NCI-H1048 (cell line): ENCODE results near the gene SYCN.

ENCODE experiments used
- DNase-seq: peaks from one replicate; lab custom pipeline; 2025; lab: John Stamatoyannopoulos, UW

SYCN gene

GRCh38 chr19:39155741-39156140 lies 48.3 kb downstream of the SYCN start:
- no peak for DNase-seq

DNA sequence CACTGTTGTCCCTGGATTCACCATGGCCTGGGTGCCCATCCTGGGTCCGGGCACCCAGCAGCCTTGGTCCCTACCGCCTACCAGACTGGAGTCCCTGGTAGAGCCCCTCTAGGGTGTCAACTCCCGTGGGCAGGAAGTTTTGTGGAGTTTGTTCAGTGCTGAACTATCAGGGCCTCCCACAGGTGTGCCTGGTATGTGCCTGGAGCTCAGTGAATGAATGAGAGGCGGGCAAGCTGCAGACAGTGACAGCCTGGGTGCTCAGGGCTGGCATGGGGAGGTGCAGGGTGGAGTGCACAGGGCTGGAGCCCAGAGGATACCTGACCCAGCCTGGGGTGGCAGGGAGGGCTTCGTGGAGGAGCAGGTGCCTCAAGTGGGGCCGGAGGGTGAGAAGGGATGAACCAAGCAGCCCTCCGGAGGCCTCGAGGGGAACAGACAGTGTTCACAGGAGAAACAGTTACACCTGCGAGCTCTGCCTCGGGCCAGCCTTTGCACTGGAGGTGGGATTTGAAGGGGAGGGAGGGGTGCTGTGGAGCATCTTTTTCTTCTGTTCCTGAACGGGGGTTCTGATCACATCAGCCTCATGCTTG lies 48.9 kb downstream of the SYCN start:
- DNase-seq, result no peak

- DNase-seq, result peak; percentile 60
Observed at GRCh38 chr19:39154629-39155100, 49.4 kb downstream of the SYCN start.

DNA sequence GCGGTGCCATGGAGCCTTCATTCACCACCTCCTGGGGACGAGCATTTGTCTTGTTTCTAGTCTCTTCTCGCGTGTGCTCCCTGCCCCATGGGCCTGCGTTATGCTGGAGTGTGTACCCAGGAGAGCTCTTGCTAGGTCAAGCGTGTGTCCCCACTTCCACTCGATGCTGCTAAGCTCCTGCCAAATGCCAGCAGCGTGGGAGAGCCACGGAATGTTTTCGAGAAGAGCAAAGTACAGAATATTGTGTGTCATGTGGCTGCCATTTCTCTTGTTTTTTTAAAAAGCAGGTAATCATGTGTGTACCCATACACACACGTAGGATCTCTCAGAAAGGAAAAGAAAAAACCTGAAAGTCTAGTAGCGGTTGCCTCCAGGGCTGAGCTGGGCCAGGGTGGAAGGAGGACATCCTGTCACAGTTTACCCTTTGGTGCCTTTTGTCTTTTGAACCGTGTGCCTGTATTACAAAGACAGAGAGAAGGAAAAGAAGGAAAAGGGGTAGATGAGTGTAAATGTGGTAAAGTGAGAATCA lies 49.9 kb downstream of the SYCN start:
- no peak for DNase-seq
